ENCODE measurements around the gene KRTCAP2. TPM values are rescaled to one million over a fixed set of nuclear protein-coding genes. Genes with fewer than 3 reads are reported as not detected.
"Not testable (repeated sequence)": the region's sequence is repeated elsewhere in the genome, so short reads cannot be mapped to it uniquely, and the experiment has no call there.

Gene KRTCAP2
- total RNA-seq, 1 donor from 2014 or later = 108 TPM

DNA sequence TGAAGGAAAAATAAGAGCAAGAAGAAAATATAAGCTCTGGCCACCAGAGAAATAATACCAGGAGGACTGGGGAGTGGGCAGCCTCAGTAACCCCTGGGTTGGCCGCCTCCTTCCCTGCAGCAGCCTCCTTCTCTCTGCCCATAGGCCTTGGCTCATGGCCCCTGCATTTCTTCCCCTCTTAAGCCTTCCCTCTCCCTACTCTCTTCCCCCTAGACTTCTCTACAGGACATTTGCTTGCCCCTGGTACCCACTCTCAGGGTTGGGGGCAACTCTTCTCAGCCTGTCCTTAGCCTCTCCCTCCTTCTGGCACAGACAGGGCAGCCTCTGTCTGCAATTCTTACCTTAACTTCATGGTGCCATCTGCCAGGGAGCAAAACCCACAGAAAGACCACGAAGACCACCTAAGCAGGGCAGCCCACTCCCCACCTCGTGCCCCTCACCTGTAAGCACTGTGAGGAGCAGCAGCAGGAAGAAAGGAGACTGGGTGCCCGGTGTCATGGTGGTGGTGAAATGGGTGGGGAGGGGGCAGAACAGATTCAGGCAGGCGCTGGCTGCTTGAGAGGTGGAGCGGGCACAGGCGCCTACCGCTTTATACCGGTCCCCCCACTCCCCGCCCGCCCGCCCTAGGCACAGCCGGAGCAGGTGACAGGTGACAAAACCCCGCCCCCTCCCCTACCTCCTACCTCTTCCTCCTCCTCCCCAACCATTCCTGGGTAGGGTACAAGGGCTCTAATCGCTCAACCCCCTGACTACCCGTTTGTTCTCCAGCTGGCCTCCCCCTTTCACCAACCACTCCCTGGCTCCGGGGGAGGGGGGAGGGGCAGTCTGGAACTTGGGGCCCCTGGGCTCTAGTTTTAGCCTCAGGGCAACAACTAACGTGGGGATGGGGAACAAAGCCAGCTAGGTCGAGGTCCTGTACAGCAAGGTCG, 19.5 kb upstream of the KRTCAP2 start:
- no peak overlapping the region for H3K27ac Mint-ChIP-seq (ENCODE audit: unreplicated experiment)
- no peak for DNase-seq
- H3K4me1 Mint-ChIP-seq (ENCODE audit: low read depth, unreplicated experiment) = peaks cover 9% of the 10 kb centered on the region
- no peaks in the 10 kb centered on the region for H3K36me3 Mint-ChIP-seq (ENCODE audit: unreplicated experiment)
- H3K27me3 Mint-ChIP-seq (ENCODE audit: unreplicated experiment) = peaks cover 16% of the 10 kb centered on the region
- H3K4me3 Mint-ChIP-seq (ENCODE audit: unreplicated experiment) = peak overlapping the region; percentile 83
- peaks cover 25% of the 10 kb centered on the region for H3K9me3 Mint-ChIP-seq (ENCODE audit: unreplicated experiment)
- TF ChIP-seq, protein P1, sequence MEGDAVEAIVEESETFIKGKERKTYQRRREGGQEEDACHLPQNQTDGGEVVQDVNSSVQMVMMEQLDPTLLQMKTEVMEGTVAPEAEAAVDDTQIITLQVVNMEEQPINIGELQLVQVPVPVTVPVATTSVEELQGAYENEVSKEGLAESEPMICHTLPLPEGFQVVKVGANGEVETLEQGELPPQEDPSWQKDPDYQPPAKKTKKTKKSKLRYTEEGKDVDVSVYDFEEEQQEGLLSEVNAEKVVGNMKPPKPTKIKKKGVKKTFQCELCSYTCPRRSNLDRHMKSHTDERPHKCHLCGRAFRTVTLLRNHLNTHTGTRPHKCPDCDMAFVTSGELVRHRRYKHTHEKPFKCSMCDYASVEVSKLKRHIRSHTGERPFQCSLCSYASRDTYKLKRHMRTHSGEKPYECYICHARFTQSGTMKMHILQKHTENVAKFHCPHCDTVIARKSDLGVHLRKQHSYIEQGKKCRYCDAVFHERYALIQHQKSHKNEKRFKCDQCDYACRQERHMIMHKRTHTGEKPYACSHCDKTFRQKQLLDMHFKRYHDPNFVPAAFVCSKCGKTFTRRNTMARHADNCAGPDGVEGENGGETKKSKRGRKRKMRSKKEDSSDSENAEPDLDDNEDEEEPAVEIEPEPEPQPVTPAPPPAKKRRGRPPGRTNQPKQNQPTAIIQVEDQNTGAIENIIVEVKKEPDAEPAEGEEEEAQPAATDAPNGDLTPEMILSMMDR (IDR thresholded peaks at IDR 0.05; ENCODE audit: partially characterized antibody, unreplicated experiment) = no peak

- no peak for DNase-seq
- TF ChIP-seq, protein P1 (IDR thresholded peaks at IDR 0.05; ENCODE audit: partially characterized antibody, unreplicated experiment) = no peak
- peaks cover 25% of the 10 kb centered on the region for H3K9me3 Mint-ChIP-seq (ENCODE audit: unreplicated experiment)
- peaks cover 9% of the 10 kb centered on the region for H3K4me1 Mint-ChIP-seq (ENCODE audit: low read depth, unreplicated experiment)
- H3K27ac Mint-ChIP-seq (ENCODE audit: unreplicated experiment) = no peak overlapping the region
- no peak overlapping the region for H3K4me3 Mint-ChIP-seq (ENCODE audit: unreplicated experiment)
- no peaks in the 10 kb centered on the region for H3K36me3 Mint-ChIP-seq (ENCODE audit: unreplicated experiment)
- peaks cover 16% of the 10 kb centered on the region for H3K27me3 Mint-ChIP-seq (ENCODE audit: unreplicated experiment)
These were observed 18.8 kb upstream of the KRTCAP2 start for GRCh38 chr1:155191904-155192303.

GRCh38 chr1:155189926-155190325, 16.8 kb upstream of the KRTCAP2 start:
- not testable (repeated sequence) for H3K4me1 Mint-ChIP-seq (ENCODE audit: low read depth, unreplicated experiment); H3K4me3 Mint-ChIP-seq (ENCODE audit: unreplicated experiment); DNase-seq; H3K27ac Mint-ChIP-seq (ENCODE audit: unreplicated experiment); H3K36me3 Mint-ChIP-seq (ENCODE audit: unreplicated experiment)
- peaks cover 20% of the 10 kb centered on the region for H3K9me3 Mint-ChIP-seq (ENCODE audit: unreplicated experiment)
- H3K27me3 Mint-ChIP-seq (ENCODE audit: unreplicated experiment) = peaks cover 16% of the 10 kb centered on the region

- Mint-ChIP-seq H3K27ac (ENCODE audit: unreplicated experiment) (peak overlapping the region; percentile 81), H3K36me3 (ENCODE audit: unreplicated experiment) (no peaks in the 10 kb centered on the region), H3K4me1 (ENCODE audit: low read depth, unreplicated experiment) (peaks cover 3% of the 10 kb centered on the region), H3K27me3 (ENCODE audit: unreplicated experiment) (peaks cover 10% of the 10 kb centered on the region), H3K9me3 (ENCODE audit: unreplicated experiment) (peaks cover 14% of the 10 kb centered on the region), H3K4me3 (ENCODE audit: unreplicated experiment) (peak overlapping the region; percentile 13)
- DNase-seq = no peak
- TF ChIP-seq, protein P1 (IDR thresholded peaks at IDR 0.05; ENCODE audit: partially characterized antibody, unreplicated experiment) = no peak
These were observed 15.2 kb upstream of the KRTCAP2 start for GRCh38 chr1:155188268-155188667.

GRCh38 chr1:155187456-155187891, 14.4 kb upstream of the KRTCAP2 start:
- TF ChIP-seq, protein P1 (IDR thresholded peaks at IDR 0.05; ENCODE audit: partially characterized antibody, unreplicated experiment) = no peak
- DNase-seq = no peak
- Mint-ChIP-seq H3K27ac (ENCODE audit: unreplicated experiment) (no peak overlapping the region), H3K36me3 (ENCODE audit: unreplicated experiment) (no peaks in the 10 kb centered on the region), H3K4me1 (ENCODE audit: low read depth, unreplicated experiment) (peaks cover 2% of the 10 kb centered on the region), H3K4me3 (ENCODE audit: unreplicated experiment) (no peak overlapping the region), H3K9me3 (ENCODE audit: unreplicated experiment) (peaks cover 13% of the 10 kb centered on the region), H3K27me3 (ENCODE audit: unreplicated experiment) (peaks cover 12% of the 10 kb centered on the region)

Data from glutamatergic neuron (in vitro differentiated cells).